Esophagus squamous epithelium (tissue), 5 donors: ENCODE data around the gene CDH16. TPM values are rescaled to one million over a fixed set of nuclear protein-coding genes. Genes with fewer than 3 reads are reported as not detected.

Experiments used
- DNase-seq: peaks from one replicate; lab custom pipeline; 2025; lab: John Stamatoyannopoulos, UW
- H3K27ac ChIP-seq, 4 donors: fragments of 200-600 bp; sonication (generic); one replicate each; pipeline ENCODE4 v1.5.1; 2016 to 2019; ENCODE audit warnings: mild to moderate bottlenecking in 1 of 4
- H3K27me3 ChIP-seq, 4 donors: fragments of 200-600 bp; sonication (generic); 1 replicate in 3 of 4; 2 replicates in 1 of 4; pipeline versions ENCODE4 v1.5.1 to v1.6.0; 2017 to 2021; ENCODE audit warnings: antibody characterized with exemption in 1 of 4
- H3K36me3 ChIP-seq, 3 donors: fragments of 200-600 bp; sonication (generic); one replicate each; pipeline ENCODE4 v1.5.1; 2016 to 2019
- H3K4me1 ChIP-seq, 3 donors: fragments of 200-600 bp; sonication (generic); one replicate each; pipeline ENCODE4 v1.5.1; 2017 to 2019
- H3K4me3 ChIP-seq, 4 donors: fragments of 200-600 bp; sonication (generic); 1 replicate in 3 of 4; 2 replicates in 1 of 4; pipeline ENCODE4 v1.5.1; 2016 to 2019; ENCODE audit warnings: mild to moderate bottlenecking in 2 of 4, moderate library complexity in 1 of 4
- H3K9me3 ChIP-seq, 3 donors: fragments of 200-600 bp; sonication (generic); one replicate each; pipeline ENCODE4 v1.5.1; 2016 to 2019
- CTCF ChIP-seq, 6 experiments: fragments of 450-650 bp in 4 of 6; fragments of 200-600 bp in 2 of 6; sonication (generic) in 2 of 6; IDR thresholded peaks; one replicate each; pipeline ENCODE4 v1.5.1; 2016 to 2019; ENCODE audit warnings: antibody characterized with exemption in 6 of 6, mild to moderate bottlenecking in 4 of 6, moderate library complexity in 4 of 6
- POLR2A ChIP-seq, 4 donors: fragments of 450-650 bp; IDR thresholded peaks; one replicate each; pipeline ENCODE4 v1.6.1; 2017; ENCODE audit warnings: antibody characterized with exemption in 4 of 4, mild to moderate bottlenecking in 4 of 4, moderate library complexity in 3 of 4
- WGBS, 2 donors: methylation state at CpG; one replicate each; pipeline ENCODE4 v1.1.5; 2018; 5-methylcytosine and 5-hydroxymethylcytosine counted together
- intact Hi-C: fragments of 100-400 bp; cut with DNase I; formaldehyde crosslinking; loops from one replicate; pipeline ENCODE4 v1.15.0; 2022
- total RNA-seq, 4 donors: library from RNA; depleted of rRNA; stranded (reverse); fragments of >200 nt; gene quantifications; one replicate each; pipeline ENCODE4 v1.1.0, GENCODE V29; 2016
- donor health status: DM: yes; HTN: yes; CAD: no.

Gene CDH16
- total RNA-seq, 4 donors from 2014 or later, result 1.9 to 6.3 (median 4.1) TPM

- Histone ChIP-seq H3K36me3 (no peaks in the 10 kb centered on the region), H3K27ac (no peak overlapping the region), H3K27me3 (no peaks in the 10 kb centered on the region), H3K4me3 (no peak overlapping the region), H3K9me3 (no peaks in the 10 kb centered on the region), H3K4me1 (peaks cover 0 to 14% (median 4%) of the 10 kb centered on the region in 3 donors)
- no peak for TF ChIP-seq CTCF (IDR thresholded peaks at IDR 0.05)
- no peak for TF ChIP-seq POLR2A (IDR thresholded peaks at IDR 0.05)
- DNase-seq, result no peak
- intact Hi-C loops, result loop anchor here (10.0 kb wide), 2 partner anchors 129 to 259 kb away; partner anchors contain the start of gene CMTM3
These were observed 55.0 kb downstream of the CDH16 start for GRCh38 chr16:66863707-66864106.

- Histone ChIP-seq H3K4me1 (peaks cover 0 to 6% (median 4%) of the 10 kb centered on the region in 3 donors), H3K4me3 (no peak overlapping the region), H3K27ac (no peak overlapping the region), H3K9me3 (no peaks in the 10 kb centered on the region), H3K27me3 (no peaks in the 10 kb centered on the region), H3K36me3 (no peaks in the 10 kb centered on the region)
- no peak for TF ChIP-seq POLR2A (IDR thresholded peaks at IDR 0.05)
- TF ChIP-seq CTCF (IDR thresholded peaks at IDR 0.05), result no peak
- intact Hi-C loops, result loop anchor here (10.0 kb wide), 2 partner anchors 127 to 257 kb away; partner anchors contain the start of gene CMTM3
- no peak for DNase-seq
- 83 to 96% methylated on average over 6 to 7 of the region's 8 CpGs for WGBS, 2 donors
These were observed 56.6 kb downstream of the CDH16 start for GRCh38 chr16:66862023-66862520.

DNA sequence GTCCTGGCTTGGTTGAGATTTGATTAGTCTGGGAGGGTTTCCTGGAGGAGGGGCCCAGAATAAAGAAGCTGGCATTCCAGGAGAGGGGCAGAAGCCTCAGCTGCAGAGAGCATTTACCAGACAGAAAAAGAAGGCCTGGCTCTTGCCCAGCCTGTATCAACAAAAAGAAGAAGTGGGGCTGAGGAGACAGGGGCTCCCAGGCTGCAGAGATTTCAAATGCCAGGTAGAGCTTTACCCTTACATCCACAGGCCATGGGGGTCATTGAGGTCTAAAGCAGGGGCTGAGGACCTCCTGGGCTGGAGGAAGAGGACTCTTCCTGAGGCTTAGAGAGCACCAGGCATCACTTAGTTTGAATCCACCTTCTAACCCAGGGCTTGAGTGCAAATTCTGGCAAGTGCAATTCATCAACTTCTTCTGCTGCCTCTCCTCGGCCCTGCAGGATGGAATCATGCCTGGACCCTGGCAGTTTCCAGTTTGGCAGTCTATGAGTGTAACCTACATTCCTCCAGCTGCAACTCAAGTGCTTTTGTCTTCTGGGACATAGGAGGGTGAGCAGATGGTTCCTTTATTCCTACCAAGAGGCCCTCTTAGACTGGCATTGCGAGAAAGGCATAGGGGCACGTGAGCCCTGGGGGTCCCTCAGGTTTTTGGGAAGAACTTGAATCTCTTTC, 59.2 kb downstream of the CDH16 start:
- 80 to 85% methylated on average over 1 to 3 of the region's 3 CpGs for WGBS, 2 donors
- no peaks in the 10 kb centered on the region for H3K27me3 ChIP-seq
- DNase-seq, result no peak
- H3K4me3 ChIP-seq, result no peak overlapping the region
- TF ChIP-seq CTCF (IDR thresholded peaks at IDR 0.05) (no peak), POLR2A (IDR thresholded peaks at IDR 0.05) (no peak)
- H3K27ac ChIP-seq, result no peak overlapping the region
- intact Hi-C loops, result loop anchor here (10.0 kb wide), 2 partner anchors 125 to 255 kb away; partner anchors contain the start of gene CMTM3
- H3K9me3 ChIP-seq, result no peaks in the 10 kb centered on the region
- no peaks in the 10 kb centered on the region for H3K36me3 ChIP-seq
- peaks cover 0 to 6% (median 4%) of the 10 kb centered on the region in 3 donors for H3K4me1 ChIP-seq

DNA sequence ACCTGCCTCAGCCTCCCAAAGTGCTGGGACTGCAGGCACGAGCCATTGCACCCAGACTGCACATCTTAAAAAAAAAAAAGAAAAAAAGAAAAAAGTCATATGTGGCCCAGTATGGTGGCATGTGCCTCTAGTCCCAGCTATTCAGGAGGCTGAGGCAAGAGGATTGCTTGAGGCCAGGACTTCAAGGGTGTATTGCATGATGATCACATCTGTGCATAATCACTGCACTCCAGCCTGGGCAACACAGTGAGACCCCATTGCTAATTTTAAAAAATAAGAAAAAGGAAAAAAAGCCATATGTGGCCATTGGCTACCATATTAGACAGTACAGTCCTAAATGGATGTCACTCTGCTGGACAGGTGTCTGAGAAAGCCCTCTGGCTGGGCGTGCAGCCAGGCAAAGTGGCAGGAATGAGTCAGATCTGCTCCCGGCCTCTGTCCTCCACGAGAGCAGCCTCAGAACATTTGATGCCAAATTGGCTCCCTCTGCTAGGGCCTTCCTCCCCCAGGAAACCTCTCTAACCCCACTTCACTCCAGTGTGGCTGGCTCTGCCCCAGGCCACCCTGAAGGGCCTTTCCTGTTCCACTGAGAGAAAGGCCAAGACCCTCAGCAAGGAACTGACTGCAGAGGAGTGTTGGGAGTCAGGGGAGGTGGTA, 59.8 kb downstream of the CDH16 start:
- Histone ChIP-seq H3K4me1 (peaks cover 0 to 6% (median 4%) of the 10 kb centered on the region in 3 donors), H3K27ac (no peak overlapping the region), H3K36me3 (no peaks in the 10 kb centered on the region), H3K9me3 (no peaks in the 10 kb centered on the region), H3K27me3 (no peaks in the 10 kb centered on the region), H3K4me3 (no peak overlapping the region)
- DNase-seq, result no peak
- 23 to 25% methylated on average over 4 of the region's 4 CpGs for WGBS, 2 donors
- TF ChIP-seq POLR2A (IDR thresholded peaks at IDR 0.05) (no peak), CTCF (IDR thresholded peaks at IDR 0.05) (no peak)
- intact Hi-C loops, result no loop called here

Other genes starting within 250 kb of the CDH16 start
- 10 to 100 TPM; 13.7 to 24.0 (median 15.8) TPM for gene CMTM4, start 222.1 kb downstream of the CDH16 start, total RNA-seq
- gene DYNC1LI2, start 167.3 kb downstream of the CDH16 start, total RNA-seq, result 100 to 1,000 TPM in 1 of 4 donors, 10 to 100 TPM in 3; 66.4 to 140 (median 86.2) TPM
- gene TERB1, start 117.3 kb downstream of the CDH16 start, total RNA-seq, result not detected
- 10 to 100 TPM; 31.4 to 74.7 (median 45.7) TPM for gene NAE1, start 87.9 kb downstream of the CDH16 start, total RNA-seq
- not detected for gene CA7, start 74.5 kb downstream of the CDH16 start, total RNA-seq
- gene PDP2, start 38.4 kb downstream of the CDH16 start, total RNA-seq, result 10 to 100 TPM in 2 of 4 donors, 1 to 10 TPM in 2; 4.1 to 12.9 (median 9.4) TPM
- 100 to 1,000 TPM in 2 of 4 donors, 10 to 100 TPM in 2; 68.7 to 208 (median 129) TPM for gene RRAD, start 6.7 kb upstream of the CDH16 start, total RNA-seq
- gene CIAO2B, start 15.5 kb upstream of the CDH16 start, total RNA-seq, result 100 to 1,000 TPM; 112 to 153 (median 126) TPM
- 100 to 1,000 TPM; 120 to 250 (median 170) TPM for gene CES2, start 16.6 kb upstream of the CDH16 start, total RNA-seq
- 1 to 10 TPM; 1.5 to 7.1 (median 3.6) TPM for gene CES3, start 42.4 kb upstream of the CDH16 start, total RNA-seq
- 1 to 10 TPM; 4.8 to 9.6 (median 6.4) TPM for gene CES4A, start 69.7 kb upstream of the CDH16 start, total RNA-seq
- gene CBFB, start 110.3 kb upstream of the CDH16 start, total RNA-seq, result 10 to 100 TPM; 26.0 to 59.3 (median 41.9) TPM
- gene PHAF1, start 191.1 kb upstream of the CDH16 start, total RNA-seq, result 10 to 100 TPM; 14.2 to 22.5 (median 19.3) TPM
- gene B3GNT9, start 232.1 kb upstream of the CDH16 start, total RNA-seq, result 10 to 100 TPM in 2 of 4 donors, 1 to 10 TPM in 2; 4.1 to 13.1 (median 8.4) TPM
- gene TRADD, start 241.0 kb upstream of the CDH16 start, total RNA-seq, result 10 to 100 TPM; 27.7 to 39.8 (median 35.5) TPM
- 10 to 100 TPM in 3 of 4 donors, 1 to 10 TPM in 1; 10.0 to 34.5 (median 19.9) TPM for gene FBXL8, start 241.1 kb upstream of the CDH16 start, total RNA-seq
- 10 to 100 TPM in 3 of 4 donors, 1 to 10 TPM in 1; 3.7 to 59.5 (median 19.6) TPM for gene HSF4, start 245.9 kb upstream of the CDH16 start, total RNA-seq